ELR (cell line): ENCODE measurements around the gene OR1S2.
A peak's percentile ranks its signal among the peaks of the same experiment; 100 is the strongest.
"Not testable (repeated sequence)": the region's sequence is repeated elsewhere in the genome, so short reads cannot be mapped to it uniquely, and the experiment has no call there.

Source experiments
- DNase-seq: peaks from one replicate; pipeline ENCODE4 v3.0.0-alpha.2; 2015; ENCODE audit warnings: low read depth

The OR1S2 gene

GRCh38 chr11:58204042-58204441, at the start of gene OR1S2:
OR1S2 (minus strand) TSS chr11:58204142; CDS start chr11:58204142, 0 bp downstream.
- no peak for DNase-seq

- no peak for DNase-seq
Observed at GRCh38 chr11:58243954-58244353, 40.0 kb upstream of the OR1S2 start.

- no peak for DNase-seq
Observed at GRCh38 chr11:58227956-58228615, 24.1 kb upstream of the OR1S2 start.

- DNase-seq = peak; percentile 45
Observed at GRCh38 chr11:58222721-58223120, 18.8 kb upstream of the OR1S2 start.

- DNase-seq = no peak
Observed at GRCh38 chr11:58216476-58216875, 12.5 kb upstream of the OR1S2 start.

- not testable (repeated sequence) for DNase-seq
Observed at GRCh38 chr11:58212420-58212819, 8.5 kb upstream of the OR1S2 start, which contains the start of gene OR1S1. OR1S1 (plus strand) TSS chr11:58212720.

- DNase-seq = no peak
Observed at GRCh38 chr11:58199271-58199670, 4.7 kb downstream of the OR1S2 start.

GRCh38 chr11:58195939-58196338, 8.0 kb downstream of the OR1S2 start:
- no peak for DNase-seq

GRCh38 chr11:58193391-58193790, 10.6 kb downstream of the OR1S2 start:
- DNase-seq = no peak

GRCh38 chr11:58192229-58192628, 11.7 kb downstream of the OR1S2 start:
- DNase-seq = no peak

- DNase-seq = no peak
Observed at GRCh38 chr11:58188770-58189169, 15.2 kb downstream of the OR1S2 start, which contains the start of gene OR9Q2. OR9Q2 (plus strand) TSS chr11:58189070; CDS start chr11:58190491, 1,421 bp downstream.

GRCh38 chr11:58186938-58187337, 17.0 kb downstream of the OR1S2 start:
- DNase-seq = no peak

- DNase-seq = no peak
Observed at GRCh38 chr11:58179648-58180047, 24.3 kb downstream of the OR1S2 start.

GRCh38 chr11:58178444-58178843, 25.5 kb downstream of the OR1S2 start:
- DNase-seq = no peak

GRCh38 chr11:58177409-58178054, 26.4 kb downstream of the OR1S2 start:
- DNase-seq = no peak

- DNase-seq = no peak
Observed at GRCh38 chr11:58165504-58166106, 38.3 kb downstream of the OR1S2 start.

GRCh38 chr11:58164990-58165389, 39.0 kb downstream of the OR1S2 start:
- no peak for DNase-seq

- no peak for DNase-seq
Observed at GRCh38 chr11:58164389-58164788, 39.6 kb downstream of the OR1S2 start.
